GM21447 (cell line): ENCODE measurements around the gene HHAT.
"Not testable (repeated sequence)": the region's sequence is repeated elsewhere in the genome, so short reads cannot be mapped to it uniquely, and the experiment has no call there.

ENCODE experiments used
- ATAC-seq: cut with Tn5 transposase; IDR thresholded peaks from one replicate; pipeline ENCODE4 v1.9.1; 2021; ENCODE audit not compliant: unreplicated experiment

The HHAT gene

GRCh38 chr1:210627755-210628154 is 299.1 kb downstream of the HHAT start:
- no peak for ATAC-seq

- no peak for ATAC-seq
Observed at GRCh38 chr1:210629276-210629675, 300.6 kb downstream of the HHAT start.

GRCh38 chr1:210631399-210631798 is 302.7 kb downstream of the HHAT start:
- ATAC-seq: no peak

GRCh38 chr1:210633140-210633539 is 304.4 kb downstream of the HHAT start:
- no peak for ATAC-seq

- ATAC-seq: no peak
Observed at GRCh38 chr1:210633636-210634035, 304.9 kb downstream of the HHAT start.

- no peak for ATAC-seq
Observed at GRCh38 chr1:210635108-210635507, 306.4 kb downstream of the HHAT start.

GRCh38 chr1:210641582-210641981 is 312.9 kb downstream of the HHAT start:
- ATAC-seq: no peak

- no peak for ATAC-seq
Observed at GRCh38 chr1:210645582-210646257, 317.0 kb downstream of the HHAT start.

- no peak for ATAC-seq
Observed at GRCh38 chr1:210646258-210646616, 317.5 kb downstream of the HHAT start.

- no peak for ATAC-seq
Observed at GRCh38 chr1:210647406-210648333, 319.0 kb downstream of the HHAT start.

GRCh38 chr1:210648588-210649269 is 320.0 kb downstream of the HHAT start:
- no peak for ATAC-seq

GRCh38 chr1:210650403-210650802 is 321.7 kb downstream of the HHAT start:
- ATAC-seq: no peak

GRCh38 chr1:210652329-210652954 is 323.7 kb downstream of the HHAT start:
- no peak for ATAC-seq

- no peak for ATAC-seq
Observed at GRCh38 chr1:210653771-210654170, 325.1 kb downstream of the HHAT start.

- ATAC-seq: no peak
Observed at GRCh38 chr1:210654176-210654981, 325.7 kb downstream of the HHAT start.

GRCh38 chr1:210655511-210655910 is 326.8 kb downstream of the HHAT start:
- ATAC-seq: no peak

- no peak for ATAC-seq
Observed at GRCh38 chr1:210657806-210658205, 329.1 kb downstream of the HHAT start.

- ATAC-seq: not testable (repeated sequence)
Observed at GRCh38 chr1:210661520-210661919, 332.8 kb downstream of the HHAT start.

GRCh38 chr1:210662291-210663050 is 333.8 kb downstream of the HHAT start:
- no peak for ATAC-seq
